HG03575 (cell line): Measurements from ENCODE around the gene ATRIP.

Source experiments
- ATAC-seq: cut with Tn5 transposase; IDR thresholded peaks from one replicate; pipeline ENCODE4 v1.9.1; 2021; ENCODE audit not compliant: unreplicated experiment, insufficient number of reproducible peaks, low FRiP score; ENCODE audit errors: extremely low read depth

Gene ATRIP

DNA sequence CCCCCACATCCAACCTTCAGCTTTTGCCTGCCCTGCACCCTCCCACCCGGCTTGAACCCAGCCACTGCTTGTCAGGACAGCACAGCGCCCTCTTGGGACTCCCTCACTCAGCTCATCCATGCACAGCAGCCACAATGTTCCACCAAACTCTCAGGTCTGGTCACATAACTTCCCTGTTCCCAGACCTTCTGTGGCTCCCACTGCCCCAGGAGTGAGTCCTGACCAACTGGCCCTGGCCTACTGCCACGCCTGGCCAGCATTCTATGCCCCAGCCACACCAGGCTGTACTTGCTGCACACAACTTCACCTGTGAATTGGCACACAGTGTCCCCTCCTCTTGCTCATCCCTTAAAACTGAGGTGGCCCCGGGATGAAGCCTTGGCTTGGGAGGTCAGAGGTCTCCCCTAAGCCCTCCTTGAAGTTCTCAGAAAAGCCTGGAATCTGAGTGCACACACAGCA lies 37.7 kb upstream of the ATRIP start:
- no peak for ATAC-seq

- no peak for ATAC-seq
Measured at GRCh38 chr3:48409291-48410201, 37.0 kb upstream of the ATRIP start.

GRCh38 chr3:48410205-48411040 lies 36.1 kb upstream of the ATRIP start:
- ATAC-seq = no peak

DNA sequence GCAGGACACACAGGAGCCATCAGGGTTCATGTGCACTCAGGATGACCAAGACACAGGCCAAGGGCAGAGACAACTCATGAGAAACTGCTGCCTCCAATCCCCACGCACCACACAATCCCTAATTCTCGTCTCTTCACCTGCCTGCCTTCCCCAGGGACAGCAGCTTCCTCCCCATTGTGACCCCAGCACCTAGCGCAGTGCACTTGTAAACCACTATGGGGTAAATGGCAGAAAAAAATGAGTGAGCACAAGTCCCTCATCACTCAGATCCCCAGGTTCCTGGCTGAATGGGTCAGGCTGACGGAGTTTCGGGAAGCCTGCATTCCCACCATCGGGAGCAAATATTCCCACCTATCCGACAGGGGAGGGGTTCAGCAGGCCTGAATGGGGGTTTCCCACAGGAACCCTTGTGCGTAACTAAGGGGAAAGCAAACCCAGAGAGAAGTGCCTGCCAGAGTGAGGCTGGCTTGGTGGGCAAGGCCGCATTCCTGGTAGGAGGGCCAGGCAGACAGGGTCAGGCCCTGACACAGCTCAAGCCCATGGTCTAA lies 35.4 kb upstream of the ATRIP start:
- ATAC-seq = no peak

GRCh38 chr3:48411606-48412374 lies 34.7 kb upstream of the ATRIP start:
- no peak for ATAC-seq

DNA sequence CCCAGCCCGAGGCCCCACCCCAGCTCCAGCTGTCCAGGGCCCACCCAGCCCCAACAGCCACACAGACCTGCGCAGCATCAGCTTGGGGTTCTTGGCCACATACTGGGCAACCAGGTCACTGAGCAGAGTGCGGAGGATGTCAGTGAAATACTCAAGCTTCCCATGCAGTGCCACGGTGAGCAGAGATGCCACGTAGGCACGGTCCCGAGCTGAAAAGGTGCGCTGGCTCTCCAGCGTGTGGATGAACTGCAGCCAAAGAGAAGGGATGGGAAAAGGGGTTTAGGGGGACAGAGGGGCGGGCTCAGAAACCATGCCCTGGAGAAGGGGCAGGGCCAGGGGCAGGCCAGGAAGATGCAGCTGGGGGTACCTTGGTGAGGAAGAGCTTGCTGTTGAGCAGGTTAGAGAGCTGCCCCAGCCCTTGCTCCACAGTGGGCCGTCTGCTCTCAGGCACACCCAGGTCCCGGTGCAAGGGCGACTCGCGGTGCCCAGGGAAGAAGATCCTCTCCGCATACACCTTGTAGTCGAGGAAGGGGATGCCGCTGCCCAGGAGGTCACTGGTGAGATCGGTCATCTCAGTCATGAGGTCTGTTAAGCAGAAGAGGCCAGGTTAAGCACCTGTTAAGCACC lies 34.0 kb upstream of the ATRIP start:
- ATAC-seq = no peak

GRCh38 chr3:48413086-48413485 lies 33.5 kb upstream of the ATRIP start:
- ATAC-seq = no peak

DNA sequence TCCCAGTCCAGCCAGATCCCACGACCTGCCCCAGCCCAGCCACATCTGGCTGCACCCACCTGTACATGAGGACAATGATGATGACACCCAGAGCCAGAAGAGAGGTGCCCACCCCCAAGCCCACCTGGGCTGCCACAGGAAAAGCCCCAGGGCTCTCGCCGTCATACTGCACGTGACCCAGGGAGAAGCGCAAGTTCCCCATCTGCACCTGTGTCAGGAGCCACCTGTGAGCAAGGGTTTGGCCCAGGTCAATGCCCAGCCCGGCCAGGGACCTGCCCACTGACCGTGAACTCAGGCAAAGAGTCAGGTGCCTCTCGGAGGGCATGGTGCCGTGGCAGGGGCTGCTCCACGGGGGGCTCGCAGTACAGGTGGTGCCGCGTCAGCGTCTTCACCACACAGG lies 32.9 kb upstream of the ATRIP start:
- no peak for ATAC-seq

DNA sequence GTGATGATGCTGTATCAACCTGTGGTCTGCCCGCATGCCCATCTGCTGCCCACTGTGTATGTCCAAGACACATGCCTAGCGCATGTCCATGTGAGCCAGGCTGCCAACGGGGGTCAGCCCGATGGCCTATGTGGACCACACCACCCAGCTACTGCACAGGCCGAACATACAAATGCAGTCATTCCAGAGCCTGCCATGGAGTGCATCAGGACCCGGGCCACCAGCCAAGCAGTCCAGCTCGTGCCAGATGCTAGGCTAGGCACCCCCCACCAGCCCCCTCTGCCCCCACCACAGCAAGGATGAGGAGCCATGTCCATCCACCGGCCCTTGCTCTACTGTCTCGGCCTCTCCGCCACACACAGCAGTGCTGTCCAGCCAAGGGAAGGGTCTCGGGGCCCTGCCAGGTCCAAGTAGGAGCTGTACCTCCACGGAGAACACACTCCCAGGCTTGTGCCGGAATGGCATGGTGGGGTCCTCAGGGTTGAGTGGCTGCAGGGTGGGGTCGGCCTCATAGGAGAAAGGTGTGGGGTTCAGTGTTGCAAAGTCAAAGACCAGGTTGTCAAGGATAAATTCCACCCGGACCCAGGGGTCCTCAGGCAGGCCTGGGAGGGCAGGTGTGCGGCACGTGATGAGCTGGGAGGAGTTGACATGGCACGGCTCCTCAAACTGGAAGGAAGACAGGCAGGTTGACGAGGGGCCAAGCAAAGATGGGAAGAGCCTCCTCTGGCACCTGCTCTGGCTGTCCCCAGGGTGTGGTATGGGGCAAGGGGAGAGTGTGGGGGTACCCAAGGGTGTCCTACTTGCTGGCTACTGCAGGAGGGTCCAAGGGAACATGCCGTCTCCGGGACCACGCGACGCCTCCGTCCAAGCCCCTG lies 31.9 kb upstream of the ATRIP start:
- ATAC-seq = no peak

DNA sequence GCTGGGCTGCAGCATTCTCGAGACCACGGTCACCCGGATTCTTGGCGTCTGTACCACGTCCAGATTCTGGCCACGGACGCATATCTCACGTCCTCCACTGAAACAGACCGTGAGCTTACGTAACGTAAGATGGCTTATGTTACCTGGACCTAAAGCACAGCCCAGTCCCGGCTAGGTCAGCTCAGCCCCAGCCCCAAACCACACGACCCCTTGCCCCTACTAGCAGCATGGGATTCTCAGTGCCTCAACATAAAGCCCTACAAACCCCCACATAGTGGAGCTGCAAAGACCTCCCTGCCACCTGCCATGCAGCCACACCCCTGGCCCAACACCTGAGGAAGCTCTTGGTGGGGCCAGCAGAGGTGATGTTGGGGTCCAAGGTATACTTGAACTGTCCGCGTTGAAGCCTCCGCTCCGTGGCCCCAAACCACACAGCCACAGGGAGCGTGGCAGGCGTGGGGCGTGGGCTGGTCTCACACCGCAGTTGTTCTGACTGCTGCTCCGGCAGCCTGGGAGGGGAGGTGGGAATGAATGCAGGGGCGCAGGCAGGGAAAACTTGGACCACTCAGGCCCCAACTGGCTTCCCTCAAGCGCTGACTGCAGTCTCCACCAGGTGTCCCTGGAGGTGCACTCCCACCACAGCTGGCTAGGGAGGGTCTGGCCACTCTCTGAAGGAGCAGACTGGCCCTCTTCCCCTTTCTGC lies 31.1 kb upstream of the ATRIP start:
- ATAC-seq = no peak

DNA sequence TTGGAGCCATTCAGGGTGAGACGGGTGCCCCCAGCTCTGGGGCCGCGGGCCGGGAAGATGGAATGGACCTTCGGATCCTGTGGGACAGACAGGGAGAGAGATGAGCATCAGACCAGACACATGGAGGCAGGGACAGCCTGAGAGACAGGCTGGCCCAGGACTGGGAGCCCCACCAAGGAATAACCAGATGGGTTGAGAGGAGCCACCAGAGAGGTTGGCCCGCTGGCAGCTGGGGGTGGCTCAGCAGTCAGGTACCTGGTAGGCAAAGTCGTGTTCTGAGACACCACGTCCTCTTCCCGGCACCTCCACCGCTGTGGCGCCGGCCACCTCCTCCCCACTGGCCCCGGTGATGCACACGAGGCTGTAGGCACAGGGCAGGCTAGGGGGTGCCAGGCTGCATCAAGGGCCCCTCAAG lies 30.4 kb upstream of the ATRIP start:
- ATAC-seq = no peak

DNA sequence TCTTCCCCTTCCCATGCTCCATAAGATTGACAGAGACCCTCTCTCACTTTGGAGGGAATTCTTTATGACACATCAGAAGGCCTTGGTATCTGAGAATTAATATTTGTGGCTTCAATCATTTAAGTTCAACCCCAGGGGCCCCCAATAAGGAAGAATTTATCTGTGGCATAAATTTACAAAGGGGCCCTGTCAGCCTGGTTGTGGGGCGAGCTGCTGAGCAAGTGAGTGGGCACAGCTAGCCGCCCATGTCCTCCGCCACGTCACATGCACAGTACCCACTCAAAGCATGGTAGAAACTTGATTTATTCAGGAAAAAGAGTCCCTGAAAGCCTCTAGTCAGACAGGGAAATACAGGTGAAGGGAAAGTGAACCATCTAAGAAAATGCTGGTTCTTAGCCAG lies 30.0 kb upstream of the ATRIP start:
- ATAC-seq = no peak

DNA sequence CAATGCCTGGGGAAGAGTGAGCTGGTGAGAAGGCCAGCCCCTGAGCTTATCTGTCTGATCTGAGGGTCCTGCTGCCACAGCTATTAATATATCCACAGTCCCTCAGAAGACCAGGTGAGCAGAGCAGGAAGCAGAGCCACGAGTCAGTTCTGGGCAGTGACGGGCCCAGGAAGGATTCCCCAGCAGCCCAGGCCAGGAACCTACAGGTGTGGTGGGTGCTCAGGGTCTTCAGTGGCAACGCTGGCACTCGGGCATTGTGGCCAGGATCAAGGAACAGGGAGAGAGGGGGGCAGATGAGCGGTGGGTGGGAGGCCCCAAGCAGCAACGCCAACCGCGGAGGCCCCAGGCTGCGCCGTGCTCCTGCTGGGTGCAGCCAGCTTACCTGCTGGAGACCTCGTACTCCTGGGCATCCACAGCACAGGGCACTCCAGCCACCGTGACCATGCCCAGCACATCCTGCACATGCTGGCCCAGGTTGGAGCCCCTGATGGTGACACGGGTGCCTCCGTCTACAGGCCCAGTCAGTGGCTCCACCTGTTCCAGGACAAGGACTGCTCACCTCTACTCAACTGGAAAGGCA lies 28.9 kb upstream of the ATRIP start:
- no peak for ATAC-seq

DNA sequence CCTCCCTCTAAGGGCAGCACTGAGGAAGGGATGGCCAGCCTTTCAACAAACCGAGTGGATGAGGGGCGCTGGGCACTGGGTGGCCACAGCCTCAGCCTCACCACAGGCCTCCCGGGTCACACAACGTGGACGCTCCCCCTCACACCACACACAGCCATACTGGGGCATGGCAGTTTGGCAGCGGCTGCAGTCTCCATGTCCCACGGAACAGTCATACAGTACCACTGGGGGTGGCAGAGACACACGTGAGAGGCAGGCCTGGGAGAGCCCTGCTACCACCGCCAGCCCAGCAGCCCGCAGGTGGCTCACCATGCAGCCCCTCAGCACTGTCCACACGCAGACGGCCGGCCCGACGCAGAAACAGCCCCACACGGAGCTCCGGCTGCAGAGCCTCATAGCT lies 28.4 kb upstream of the ATRIP start:
- ATAC-seq = no peak

- no peak for ATAC-seq
Measured at GRCh38 chr3:48418651-48419050, 27.9 kb upstream of the ATRIP start.

GRCh38 chr3:48419149-48419548 lies 27.4 kb upstream of the ATRIP start:
- ATAC-seq = no peak

DNA sequence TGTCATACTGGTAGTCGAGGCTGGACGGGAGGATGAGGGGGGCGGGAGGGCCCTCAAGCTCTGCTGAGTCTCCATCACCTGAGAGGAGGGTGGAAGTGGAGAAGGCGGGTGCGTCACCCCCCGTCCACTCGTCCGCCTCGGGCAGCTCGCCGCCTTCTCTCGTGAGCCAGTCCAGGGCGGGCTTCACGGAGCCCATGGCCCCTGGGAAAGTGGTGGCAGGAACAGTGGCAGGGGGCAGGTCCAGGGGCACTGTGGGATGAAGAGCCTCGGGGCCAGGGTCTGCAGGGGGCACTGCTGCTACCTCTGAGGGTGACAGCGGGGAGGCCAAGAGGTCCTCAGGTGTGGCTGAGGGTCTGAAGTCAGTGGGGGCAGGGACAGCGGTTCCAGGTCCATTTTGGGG lies 26.9 kb upstream of the ATRIP start:
- no peak for ATAC-seq
